HepG2 (cell line): ENCODE data around the gene RNF114. TPM values are rescaled to one million over a fixed set of nuclear protein-coding genes. Genes with fewer than 3 reads are reported as not detected.

Source experiments
- GFI1 ChIP-seq: sonication (generic); formaldehyde crosslinking; IDR thresholded peaks from 2 replicates; pipeline ENCODE4 v1.5.0; 2020; ENCODE audit warnings: missing genetic modification reagents, mild to moderate bottlenecking, borderline replicate concordance
- HDAC6 ChIP-seq: fragments of 200-600 bp; sonication (generic); IDR thresholded peaks from 2 replicates; pipeline ENCODE4 v1.7.0; 2017; ENCODE audit warnings: mild to moderate bottlenecking, antibody characterized with exemption, low read length, low read depth
- HES4 ChIP-seq: sonication (generic); formaldehyde crosslinking; IDR thresholded peaks from 2 replicates; pipeline ENCODE4 v1.9.0; 2021; ENCODE audit warnings: mild to moderate bottlenecking, missing genetic modification reagents, borderline replicate concordance
- ISL2 ChIP-seq: sonication (generic); formaldehyde crosslinking; IDR thresholded peaks from 2 replicates; pipeline ENCODE4 v1.5.0; 2020; ENCODE audit warnings: missing genetic modification reagents
- MLLT10 ChIP-seq: sonication (generic); formaldehyde crosslinking; IDR thresholded peaks from 2 replicates; pipeline ENCODE4 v1.4.0; 2020; ENCODE audit warnings: missing genetic modification reagents
- SATB2 ChIP-seq: sonication (generic); formaldehyde crosslinking; IDR thresholded peaks from 2 replicates; pipeline ENCODE4 v1.5.0; 2020; ENCODE audit warnings: missing genetic modification reagents
- TFDP2 ChIP-seq: sonication (generic); formaldehyde crosslinking; IDR thresholded peaks from 2 replicates; pipeline ENCODE4 v1.4.0; 2020; ENCODE audit warnings: missing genetic modification reagents
- ZBTB3 ChIP-seq: sonication (generic); formaldehyde crosslinking; IDR thresholded peaks from 2 replicates; pipeline ENCODE4 v1.4.0; 2020; ENCODE audit warnings: low read depth, mild to moderate bottlenecking, moderate library complexity, missing genetic modification reagents, borderline replicate concordance
- ZC3H4 ChIP-seq: sonication (generic); formaldehyde crosslinking; IDR thresholded peaks from 2 replicates; pipeline ENCODE4 v1.4.0; 2020; ENCODE audit warnings: missing genetic modification reagents, borderline replicate concordance
- ZNF572 ChIP-seq: sonication (generic); formaldehyde crosslinking; IDR thresholded peaks from 2 replicates; pipeline ENCODE4 v1.5.1; 2020; ENCODE audit warnings: mild to moderate bottlenecking, missing genetic modification reagents
- polyA plus RNA-seq, 8 experiments: library from polyadenylated mRNA; depleted of rRNA in 3 of 8; stranded (reverse) in 7 of 8; unstranded in 1 of 8; fragments of >200 nt; fragmentation: Illumina TruSeq in 4 of 8; extraction: Trizol in 4 of 8; gene quantifications; 2 replicates each; pipeline versions ENCODE4 v1.2.1 to v1.2.3, GENCODE V29; 2011 to 2016; ENCODE audit warnings: low read depth in 4 of 8, missing spikeins in 1 of 8, mixed read lengths in 1 of 8; ENCODE audit not compliant: insufficient read depth in 1 of 8
- total RNA-seq, 5 experiments: library from RNA; depleted of rRNA; stranded (reverse); fragments of >200 nt; fragmentation: Illumina TruSeq; extraction: Trizol; gene quantifications; 2 replicates each; pipeline ENCODE4 v1.2.3, GENCODE V29; 2016; ENCODE audit warnings: low read depth in 1 of 5
- TF ChIP-seq, protein P1 (sequence below): sonication (generic); formaldehyde crosslinking; conservative IDR thresholded peaks from 2 replicates; pipeline ENCODE4 v1.4.0; 2020; ENCODE audit warnings: mild to moderate bottlenecking, missing genetic modification reagents, moderate library complexity
- TF ChIP-seq, protein P2 (sequence below): sonication (generic); formaldehyde crosslinking; IDR thresholded peaks from 2 replicates; pipeline ENCODE4 v1.4.0; 2020; ENCODE audit warnings: missing genetic modification reagents, borderline replicate concordance

Gene RNF114
- total and polyA plus RNA-seq, 2 of the 13 experiments (the other 11 are each of a cell fraction or from before 2014, with no cell fraction given): 119 to 126 TPM

GRCh38 chr20:49916146-49917002 lies 19.8 kb upstream of the RNF114 start (continued):
- TF ChIP-seq ZNF572 (no peak), ZBTB3 (CRISPR knock-in tag) (peak; percentile 72; the same call in 1 of the 2 replicates), ISL2 (CRISPR knock-in tag) (peak; percentile 83; the same call in 1 of the 2 replicates), GFI1 (CRISPR knock-in tag) (peak; percentile 96), HES4 (no peak), HDAC6 (peak; percentile 95), SATB2 (CRISPR knock-in tag) (no peak; the same call in 1 of the 2 replicates), TFDP2 (CRISPR knock-in tag) (peak; percentile 46; the same call in 1 of the 2 replicates), ZC3H4 (no peak), MLLT10 (no peak)
- TF ChIP-seq, protein P1, sequence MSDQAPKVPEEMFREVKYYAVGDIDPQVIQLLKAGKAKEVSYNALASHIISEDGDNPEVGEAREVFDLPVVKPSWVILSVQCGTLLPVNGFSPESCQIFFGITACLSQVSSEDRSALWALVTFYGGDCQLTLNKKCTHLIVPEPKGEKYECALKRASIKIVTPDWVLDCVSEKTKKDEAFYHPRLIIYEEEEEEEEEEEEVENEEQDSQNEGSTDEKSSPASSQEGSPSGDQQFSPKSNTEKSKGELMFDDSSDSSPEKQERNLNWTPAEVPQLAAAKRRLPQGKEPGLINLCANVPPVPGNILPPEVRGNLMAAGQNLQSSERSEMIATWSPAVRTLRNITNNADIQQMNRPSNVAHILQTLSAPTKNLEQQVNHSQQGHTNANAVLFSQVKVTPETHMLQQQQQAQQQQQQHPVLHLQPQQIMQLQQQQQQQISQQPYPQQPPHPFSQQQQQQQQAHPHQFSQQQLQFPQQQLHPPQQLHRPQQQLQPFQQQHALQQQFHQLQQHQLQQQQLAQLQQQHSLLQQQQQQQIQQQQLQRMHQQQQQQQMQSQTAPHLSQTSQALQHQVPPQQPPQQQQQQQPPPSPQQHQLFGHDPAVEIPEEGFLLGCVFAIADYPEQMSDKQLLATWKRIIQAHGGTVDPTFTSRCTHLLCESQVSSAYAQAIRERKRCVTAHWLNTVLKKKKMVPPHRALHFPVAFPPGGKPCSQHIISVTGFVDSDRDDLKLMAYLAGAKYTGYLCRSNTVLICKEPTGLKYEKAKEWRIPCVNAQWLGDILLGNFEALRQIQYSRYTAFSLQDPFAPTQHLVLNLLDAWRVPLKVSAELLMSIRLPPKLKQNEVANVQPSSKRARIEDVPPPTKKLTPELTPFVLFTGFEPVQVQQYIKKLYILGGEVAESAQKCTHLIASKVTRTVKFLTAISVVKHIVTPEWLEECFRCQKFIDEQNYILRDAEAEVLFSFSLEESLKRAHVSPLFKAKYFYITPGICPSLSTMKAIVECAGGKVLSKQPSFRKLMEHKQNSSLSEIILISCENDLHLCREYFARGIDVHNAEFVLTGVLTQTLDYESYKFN: peak; percentile 99
- TF ChIP-seq, protein P2, sequence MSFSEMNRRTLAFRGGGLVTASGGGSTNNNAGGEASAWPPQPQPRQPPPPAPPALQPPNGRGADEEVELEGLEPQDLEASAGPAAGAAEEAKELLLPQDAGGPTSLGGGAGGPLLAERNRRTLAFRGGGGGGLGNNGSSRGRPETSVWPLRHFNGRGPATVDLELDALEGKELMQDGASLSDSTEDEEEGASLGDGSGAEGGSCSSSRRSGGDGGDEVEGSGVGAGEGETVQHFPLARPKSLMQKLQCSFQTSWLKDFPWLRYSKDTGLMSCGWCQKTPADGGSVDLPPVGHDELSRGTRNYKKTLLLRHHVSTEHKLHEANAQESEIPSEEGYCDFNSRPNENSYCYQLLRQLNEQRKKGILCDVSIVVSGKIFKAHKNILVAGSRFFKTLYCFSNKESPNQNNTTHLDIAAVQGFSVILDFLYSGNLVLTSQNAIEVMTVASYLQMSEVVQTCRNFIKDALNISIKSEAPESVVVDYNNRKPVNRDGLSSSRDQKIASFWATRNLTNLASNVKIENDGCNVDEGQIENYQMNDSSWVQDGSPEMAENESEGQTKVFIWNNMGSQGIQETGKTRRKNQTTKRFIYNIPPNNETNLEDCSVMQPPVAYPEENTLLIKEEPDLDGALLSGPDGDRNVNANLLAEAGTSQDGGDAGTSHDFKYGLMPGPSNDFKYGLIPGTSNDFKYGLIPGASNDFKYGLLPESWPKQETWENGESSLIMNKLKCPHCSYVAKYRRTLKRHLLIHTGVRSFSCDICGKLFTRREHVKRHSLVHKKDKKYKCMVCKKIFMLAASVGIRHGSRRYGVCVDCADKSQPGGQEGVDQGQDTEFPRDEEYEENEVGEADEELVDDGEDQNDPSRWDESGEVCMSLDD (CRISPR knock-in tag): no peak
